Neural progenitor cell (in vitro differentiated cells): Measurements from ENCODE around the gene LRRC49. TPM values are rescaled to one million over a fixed set of nuclear protein-coding genes. Genes with fewer than 3 reads are reported as not detected.

ENCODE experiments used
- DNase-seq: peaks from one replicate; pipeline ENCODE4 v3.0.0-alpha.2; 2016; ENCODE audit warnings: low spot score
- H2AFZ ChIP-seq: fragments of 200-600 bp; sonication (generic); replicated peaks from 2 replicates; pipeline ENCODE4 v1.6.1; 2016; ENCODE audit warnings: antibody characterized with exemption
- H3F3A ChIP-seq: fragments of 200-600 bp; sonication (generic); 2 replicates; pipeline ENCODE4 v1.6.1; 2016; ENCODE audit warnings: antibody characterized with exemption, low read depth
- H3K27ac ChIP-seq: fragments of 200-600 bp; sonication (generic); 2 replicates; pipeline ENCODE4 v1.5.1; 2016; ENCODE audit warnings: mild to moderate bottlenecking
- H3K27me3 ChIP-seq: fragments of 200-600 bp; sonication (generic); 2 replicates; pipeline ENCODE4 v1.6.1; 2016; ENCODE audit warnings: mild to moderate bottlenecking, moderate library complexity
- H3K36me3 ChIP-seq: fragments of 200-600 bp; sonication (generic); 2 replicates; pipeline ENCODE4 v1.5.1; 2016
- H3K4me1 ChIP-seq: fragments of 200-600 bp; sonication (generic); 2 replicates; pipeline ENCODE4 v1.6.1; 2016; ENCODE audit warnings: mixed run types
- H3K4me2 ChIP-seq: fragments of 200-600 bp; sonication (generic); 2 replicates; pipeline ENCODE4 v1.6.1; 2016
- H3K4me3 ChIP-seq: fragments of 200-600 bp; sonication (generic); 2 replicates; pipeline ENCODE4 v1.5.1; 2016
- H3K79me2 ChIP-seq: fragments of 200-600 bp; sonication (generic); 2 replicates; pipeline ENCODE4 v1.6.1; 2016; ENCODE audit warnings: low read depth
- H3K9ac ChIP-seq: fragments of 200-600 bp; sonication (generic); 2 replicates; pipeline ENCODE4 v1.6.1; 2016
- H3K9me3 ChIP-seq: fragments of 200-600 bp; sonication (generic); 2 replicates; pipeline ENCODE4 v1.5.1; 2016; ENCODE audit warnings: low read depth
- H4K20me1 ChIP-seq: fragments of 200-600 bp; sonication (generic); 2 replicates; pipeline ENCODE4 v1.6.1; 2016; ENCODE audit warnings: low read depth
- H3K27ac Mint-ChIP-seq: 3 replicates; pipeline ENCODE4 v1.8.0; 2021; ENCODE audit warnings: mixed read lengths
- H3K27me3 Mint-ChIP-seq: 2 replicates; pipeline ENCODE4 v1.8.0; 2022; ENCODE audit warnings: low read depth, mild to moderate bottlenecking, inconsistent platforms, moderate library complexity, mixed read lengths; ENCODE audit not compliant: insufficient read depth
- H3K36me3 Mint-ChIP-seq: 3 replicates; pipeline ENCODE4 v1.8.0; 2021; ENCODE audit warnings: mixed read lengths
- H3K4me1 Mint-ChIP-seq: 3 replicates; pipeline ENCODE4 v1.8.0; 2021; ENCODE audit warnings: mixed read lengths
- H3K4me3 Mint-ChIP-seq: 3 replicates; pipeline ENCODE4 v1.8.0; 2021; ENCODE audit warnings: mild to moderate bottlenecking, moderate library complexity, mixed read lengths
- H3K9me3 Mint-ChIP-seq: 3 replicates; pipeline ENCODE4 v1.8.0; 2020; ENCODE audit warnings: mixed read lengths
- CTCF ChIP-seq: fragments of 200-600 bp; sonication (generic); IDR thresholded peaks from 2 replicates; pipeline ENCODE4 v1.5.1; 2017; ENCODE audit warnings: antibody characterized with exemption, mild to moderate bottlenecking
- EZH2 ChIP-seq: fragments of 200-600 bp; sonication (generic); IDR thresholded peaks from 2 replicates; pipeline ENCODE4 v1.6.1; 2017; ENCODE audit warnings: antibody characterized with exemption, mild to moderate bottlenecking, moderate library complexity
- EZH2phosphoT487 ChIP-seq: fragments of 200-600 bp; sonication (generic); IDR thresholded peaks from 2 replicates; pipeline ENCODE4 v1.6.1; 2017; ENCODE audit warnings: antibody characterized with exemption
- total RNA-seq: library from RNA; depleted of rRNA; stranded (reverse); fragments of >200 nt; gene quantifications from 2 replicates; pipeline ENCODE4 v1.2.3, GENCODE V29; 2015; ENCODE audit warnings: low replicate concordance

Gene LRRC49
- total RNA-seq, 1 donor from 2014 or later, result 62.4 TPM

- H3K9ac ChIP-seq, result no peak overlapping the region
- no peaks in the 10 kb centered on the region for H3K27me3 Mint-ChIP-seq
- no peak for DNase-seq
- no peaks in the 10 kb centered on the region for H3K36me3 Mint-ChIP-seq
- H3K4me3 ChIP-seq, result no peak overlapping the region
- no peaks in the 10 kb centered on the region for H3K79me2 ChIP-seq
- no peaks in the 10 kb centered on the region for H3K9me3 ChIP-seq
- H3K36me3 ChIP-seq, result no peaks in the 10 kb centered on the region
- peaks cover 2% of the 10 kb centered on the region for H3K9me3 Mint-ChIP-seq
- no peaks in the 10 kb centered on the region for H4K20me1 ChIP-seq
- no peak overlapping the region for H3K27ac Mint-ChIP-seq
- TF ChIP-seq EZH2phosphoT487, result no peak
- no peak for TF ChIP-seq EZH2
- TF ChIP-seq CTCF, result no peak
- H3K4me2 ChIP-seq, result no peak overlapping the region
- no peaks in the 10 kb centered on the region for H3K4me1 Mint-ChIP-seq
- no peaks in the 10 kb centered on the region for H3K27me3 ChIP-seq
- H2AFZ ChIP-seq, result no peak overlapping the region
- no peak overlapping the region for H3K27ac ChIP-seq
- no peaks in the 10 kb centered on the region for H3K4me1 ChIP-seq
- H3F3A ChIP-seq, result no peaks in the 10 kb centered on the region
- H3K4me3 Mint-ChIP-seq, result no peak overlapping the region
Measured at GRCh38 chr15:71060983-71061382, 168.4 kb downstream of the LRRC49 start.

GRCh38 chr15:71066983-71067382, 174.4 kb downstream of the LRRC49 start:
- DNase-seq, result no peak
- no peaks in the 10 kb centered on the region for H3K27me3 Mint-ChIP-seq
- Histone ChIP-seq H3K9me3 (no peaks in the 10 kb centered on the region), H2AFZ (no peak overlapping the region), H3K4me3 (no peak overlapping the region), H3K9ac (no peak overlapping the region), H3K79me2 (no peaks in the 10 kb centered on the region), H3K27me3 (no peaks in the 10 kb centered on the region), H3F3A (no peaks in the 10 kb centered on the region), H3K4me2 (no peak overlapping the region), H4K20me1 (no peaks in the 10 kb centered on the region), H3K27ac (no peak overlapping the region), H3K36me3 (no peaks in the 10 kb centered on the region), H3K4me1 (no peaks in the 10 kb centered on the region)
- no peaks in the 10 kb centered on the region for H3K36me3 Mint-ChIP-seq
- H3K4me3 Mint-ChIP-seq, result no peak overlapping the region
- no peaks in the 10 kb centered on the region for H3K9me3 Mint-ChIP-seq
- TF ChIP-seq CTCF (no peak), EZH2 (no peak)
- no peaks in the 10 kb centered on the region for H3K4me1 Mint-ChIP-seq
- no peak overlapping the region for H3K27ac Mint-ChIP-seq

- no peak overlapping the region for H3K27ac Mint-ChIP-seq
- no peak overlapping the region for H3K4me3 Mint-ChIP-seq
- Histone ChIP-seq H2AFZ (no peak overlapping the region), H3K9me3 (no peaks in the 10 kb centered on the region), H3K4me1 (no peaks in the 10 kb centered on the region), H3K4me2 (no peak overlapping the region), H4K20me1 (no peaks in the 10 kb centered on the region), H3K27me3 (no peaks in the 10 kb centered on the region), H3K4me3 (no peak overlapping the region), H3K36me3 (no peaks in the 10 kb centered on the region), H3F3A (no peaks in the 10 kb centered on the region), H3K9ac (no peak overlapping the region), H3K27ac (no peak overlapping the region), H3K79me2 (no peaks in the 10 kb centered on the region)
- DNase-seq, result no peak
- no peaks in the 10 kb centered on the region for H3K4me1 Mint-ChIP-seq
- no peaks in the 10 kb centered on the region for H3K27me3 Mint-ChIP-seq
- no peaks in the 10 kb centered on the region for H3K36me3 Mint-ChIP-seq
- H3K9me3 Mint-ChIP-seq, result no peaks in the 10 kb centered on the region
- no peak for TF ChIP-seq EZH2
- TF ChIP-seq EZH2phosphoT487, result no peak
- TF ChIP-seq CTCF, result no peak
Measured at GRCh38 chr15:71069693-71070092, 177.1 kb downstream of the LRRC49 start.

- Mint-ChIP-seq H3K27ac (no peak overlapping the region), H3K4me1 (no peaks in the 10 kb centered on the region), H3K36me3 (no peaks in the 10 kb centered on the region), H3K27me3 (no peaks in the 10 kb centered on the region), H3K4me3 (no peak overlapping the region), H3K9me3 (peaks cover 3% of the 10 kb centered on the region)
- H3F3A ChIP-seq, result no peaks in the 10 kb centered on the region
- no peaks in the 10 kb centered on the region for H3K36me3 ChIP-seq
- no peaks in the 10 kb centered on the region for H3K9me3 ChIP-seq
- no peak overlapping the region for H3K4me2 ChIP-seq
- no peak overlapping the region for H3K4me3 ChIP-seq
- H3K79me2 ChIP-seq, result no peaks in the 10 kb centered on the region
- TF ChIP-seq CTCF, result no peak
- no peak for TF ChIP-seq EZH2
- TF ChIP-seq EZH2phosphoT487, result no peak
- no peak overlapping the region for H2AFZ ChIP-seq
- H3K27ac ChIP-seq, result no peak overlapping the region
- H3K9ac ChIP-seq, result no peak overlapping the region
- H4K20me1 ChIP-seq, result no peaks in the 10 kb centered on the region
- H3K27me3 ChIP-seq, result no peaks in the 10 kb centered on the region
- H3K4me1 ChIP-seq, result no peaks in the 10 kb centered on the region
- no peak for DNase-seq
Measured at GRCh38 chr15:71071529-71071928, 178.9 kb downstream of the LRRC49 start.
